H9 (cell line): ENCODE results near the gene VARS1. TPM values are rescaled to one million over a fixed set of nuclear protein-coding genes. Genes with fewer than 3 reads are reported as not detected.
A peak's percentile ranks its signal among the peaks of the same experiment; 100 is the strongest.
"Not testable (repeated sequence)": the region's sequence is repeated elsewhere in the genome, so short reads cannot be mapped to it uniquely, and the experiment has no call there.

Experiments used
- DNase-seq: peaks from one replicate; pipeline ENCODE4 v3.0.0-alpha.2; 2017
- H2AFZ ChIP-seq: one replicate; pipeline ENCODE4 v1.6.1; 2013; ENCODE audit warnings: mild to moderate bottlenecking, low read length, control low read depth, moderate library complexity
- H2AK5ac ChIP-seq: 2 replicates; pipeline ENCODE4 v1.6.1; 2013; ENCODE audit warnings: low read length, control low read depth, mixed read lengths; ENCODE audit not compliant: insufficient read length
- H2BK120ac ChIP-seq: one replicate; pipeline ENCODE4 v1.6.1; 2013; ENCODE audit warnings: low read depth, mild to moderate bottlenecking, low read length, control low read depth, inconsistent platforms; ENCODE audit not compliant: poor library complexity, severe bottlenecking
- H2BK12ac ChIP-seq: 2 replicates; pipeline ENCODE4 v1.6.1; 2013; ENCODE audit warnings: low read length, control low read depth, mixed read lengths, low read depth; ENCODE audit not compliant: insufficient read length
- H2BK15ac ChIP-seq: 2 replicates; pipeline ENCODE4 v1.6.1; 2013; ENCODE audit warnings: low read depth, low read length, control low read depth
- H2BK20ac ChIP-seq: one replicate; pipeline ENCODE4 v1.6.1; 2013; ENCODE audit warnings: low read depth, mild to moderate bottlenecking, low read length, control low read depth, inconsistent platforms; ENCODE audit not compliant: poor library complexity, severe bottlenecking
- H2BK5ac ChIP-seq: 2 replicates; pipeline ENCODE4 v1.6.1; 2013; ENCODE audit warnings: low read length, control low read depth, mixed read lengths; ENCODE audit not compliant: insufficient read length
- H3K14ac ChIP-seq: 2 replicates; pipeline ENCODE4 v1.6.1; 2013; ENCODE audit warnings: low read length, control low read depth; ENCODE audit not compliant: insufficient read depth
- H3K18ac ChIP-seq: 2 replicates; pipeline ENCODE4 v1.6.1; 2013; ENCODE audit warnings: low read depth, mild to moderate bottlenecking, mixed read lengths, low read length, control low read depth; ENCODE audit not compliant: insufficient read length
- H3K23ac ChIP-seq: 2 replicates; pipeline ENCODE4 v1.6.1; 2013; ENCODE audit warnings: low read length, control low read depth, mixed read lengths, low read depth; ENCODE audit not compliant: insufficient read length
- H3K23me2 ChIP-seq: 2 replicates; pipeline ENCODE4 v1.6.1; 2013; ENCODE audit warnings: low read depth, mild to moderate bottlenecking, mixed read lengths, low read length, control low read depth; ENCODE audit not compliant: insufficient read length, poor library complexity, severe bottlenecking
- H3K27ac ChIP-seq: 2 replicates; pipeline ENCODE4 v1.5.1; 2013; ENCODE audit warnings: low read length, control low read depth, mixed read lengths, low read depth; ENCODE audit not compliant: insufficient read length
- H3K27me3 ChIP-seq: 2 replicates; pipeline ENCODE4 v1.6.1; 2013; ENCODE audit warnings: low read length, control low read depth, inconsistent platforms; ENCODE audit not compliant: insufficient read depth
- H3K4ac ChIP-seq: 2 replicates; pipeline ENCODE4 v1.6.1; 2013; ENCODE audit warnings: low read depth, mild to moderate bottlenecking, control low read depth, inconsistent platforms, low read length, moderate library complexity
- H3K4me1 ChIP-seq: 2 replicates; pipeline ENCODE4 v1.6.1; 2013; ENCODE audit warnings: low read length, control low read depth, inconsistent platforms; ENCODE audit not compliant: insufficient read depth
- H3K4me2 ChIP-seq: 2 replicates; pipeline ENCODE4 v1.6.1; 2013; ENCODE audit warnings: low read length, control low read depth, mixed read lengths; ENCODE audit not compliant: insufficient read length, insufficient read depth
- H3K56ac ChIP-seq: 2 replicates; pipeline ENCODE4 v1.6.1; 2013; ENCODE audit warnings: low read depth, mild to moderate bottlenecking, mixed read lengths, low read length, control low read depth; ENCODE audit not compliant: insufficient read length
- H3K79me1 ChIP-seq: 2 replicates; pipeline ENCODE4 v1.6.1; 2013; ENCODE audit warnings: low read depth, mild to moderate bottlenecking, moderate library complexity, low read length, control low read depth, inconsistent platforms; ENCODE audit not compliant: insufficient read depth, poor library complexity, severe bottlenecking
- H3K79me2 ChIP-seq: 2 replicates; pipeline ENCODE4 v1.6.1; 2013; ENCODE audit warnings: low read length, control low read depth, inconsistent platforms; ENCODE audit not compliant: insufficient read depth
- H3K9ac ChIP-seq: 2 replicates; pipeline ENCODE4 v1.6.1; 2013; ENCODE audit warnings: low read length, control low read depth, mixed read lengths; ENCODE audit not compliant: insufficient read length; ENCODE audit errors: extremely low read depth
- H3K9me3 ChIP-seq: one replicate; pipeline ENCODE4 v1.6.1; 2013; ENCODE audit warnings: low read depth, low read length, inconsistent platforms; ENCODE audit not compliant: control insufficient read depth
- H3T11ph ChIP-seq: one replicate; pipeline ENCODE4 v1.6.1; 2013; ENCODE audit warnings: mild to moderate bottlenecking, low read length, control low read depth, inconsistent platforms
- H4K20me1 ChIP-seq: one replicate; pipeline ENCODE4 v1.6.1; 2013; ENCODE audit not compliant: control insufficient read depth, insufficient read length, insufficient read depth
- H4K5ac ChIP-seq: 2 replicates; pipeline ENCODE4 v1.6.1; 2013; ENCODE audit warnings: low read depth, mild to moderate bottlenecking, mixed read lengths, low read length, control low read depth; ENCODE audit not compliant: insufficient read length
- H4K8ac ChIP-seq: replicated peaks from 2 replicates; pipeline ENCODE4 v1.6.1; 2013; ENCODE audit warnings: low read length, control low read depth, mixed read lengths, low read depth; ENCODE audit not compliant: insufficient read length
- H4K91ac ChIP-seq: 2 replicates; pipeline ENCODE4 v1.6.1; 2013; ENCODE audit warnings: low read depth, mild to moderate bottlenecking, moderate library complexity, mixed read lengths, low read length, control low read depth; ENCODE audit not compliant: insufficient read length
- H3K27ac Mint-ChIP-seq, 3 experiments: 2 replicates in 2 of 3; 3 replicates in 1 of 3; pipeline ENCODE4 v1.8.0; 2020 to 2021; ENCODE audit warnings: mixed read lengths in 3 of 3, mild to moderate bottlenecking in 1 of 3, moderate library complexity in 1 of 3
- H3K27me3 Mint-ChIP-seq: 2 replicates; pipeline ENCODE4 v1.8.0; 2021; ENCODE audit warnings: low read depth, mild to moderate bottlenecking, moderate library complexity, mixed read lengths
- H3K36me3 Mint-ChIP-seq, 3 experiments: 2 replicates in 2 of 3; 3 replicates in 1 of 3; pipeline ENCODE4 v1.8.0; 2020 to 2021; ENCODE audit warnings: low read depth in 3 of 3, mixed read lengths in 3 of 3; ENCODE audit not compliant: insufficient read depth in 1 of 3
- H3K4me1 Mint-ChIP-seq, 2 experiments: 2 replicates each; pipeline ENCODE4 v1.8.0; 2020; ENCODE audit warnings: mixed read lengths in 2 of 2
- H3K4me3 Mint-ChIP-seq, 2 experiments: 2 replicates in 1 of 2; 3 replicates in 1 of 2; pipeline ENCODE4 v1.8.0; 2020 to 2021; ENCODE audit warnings: mild to moderate bottlenecking in 2 of 2, mixed read lengths in 2 of 2, moderate library complexity in 1 of 2
- H3K9me3 Mint-ChIP-seq, 2 experiments: 2 replicates in 1 of 2; 3 replicates in 1 of 2; pipeline ENCODE4 v1.8.0; 2020; ENCODE audit warnings: mild to moderate bottlenecking in 2 of 2, mixed read lengths in 2 of 2, moderate library complexity in 1 of 2
- WGBS: extraction: QIAGEN DNeasy Blood & Tissue Kit; methylation state at CpG from one replicate; pipeline ENCODE4 v1.1.7; 2013; ENCODE audit warnings: missing lambda C conversion rate, low lambda C conversion rate, mixed read lengths; ENCODE audit not compliant: insufficient read length; ENCODE audit errors: extremely low coverage; 5-methylcytosine and 5-hydroxymethylcytosine counted together
- total RNA-seq: library from RNA; stranded (reverse); gene quantifications from 2 replicates; pipeline ENCODE4 v1.2.1, GENCODE V29; 2021
- TF ChIP-seq, protein P1 (sequence below): fragments of 200-600 bp; sonication (generic); conservative IDR thresholded peaks from 3 replicates; pipeline ENCODE4 v1.8.0; 2021; ENCODE audit warnings: antibody characterized with exemption, mild to moderate bottlenecking

VARS1 gene
- total RNA-seq, 1 experiment from 2014 or later, result 154 TPM

DNA sequence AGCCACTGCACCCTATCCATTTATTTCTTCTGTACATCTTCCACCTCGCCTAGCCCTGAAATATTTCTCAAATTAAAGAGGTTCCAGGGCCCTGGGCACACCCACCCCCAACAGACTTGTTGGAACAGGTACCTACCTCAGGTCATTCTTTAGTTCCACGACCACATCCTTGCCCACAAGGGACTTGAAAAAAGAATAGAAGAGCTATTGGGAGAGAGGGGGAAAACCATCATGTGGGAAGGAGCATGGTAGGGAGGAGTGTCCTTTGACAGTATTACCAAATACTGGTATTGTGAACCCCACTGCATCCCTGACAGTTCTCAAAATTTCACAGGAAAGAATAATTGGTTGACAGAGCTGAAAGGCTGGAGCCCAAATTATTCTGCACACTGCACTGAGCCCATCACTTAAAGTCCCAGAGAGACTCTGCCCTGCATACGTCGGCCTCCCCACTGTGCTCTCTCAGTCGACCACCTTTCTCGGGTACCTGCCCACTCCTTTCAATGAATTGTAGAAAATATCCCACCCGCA is 10.5 kb upstream of the VARS1 start:
- no peak overlapping the region for H2AFZ ChIP-seq
- Mint-ChIP-seq H3K4me3 (peak overlapping the region; percentile 97), H3K4me1 (peaks cover 3 to 11% of the 10 kb centered on the region in 2 experiments; a peak in 3 of 4 replicates), H3K27me3 (no peaks in the 10 kb centered on the region), H3K9me3 (no peaks in the 10 kb centered on the region), H3K36me3 (peaks cover 6 to 37% (median 29%) of the 10 kb centered on the region in 3 experiments; a peak in 6 of 7 replicates), H3K27ac (peak overlapping the region; percentile 94 to 98 (median 94))
- no peak overlapping the region for H2AK5ac ChIP-seq
- no peaks in the 10 kb centered on the region for H3K27me3 ChIP-seq
- H3K14ac ChIP-seq, result peak overlapping the region; percentile 49; the same call in 1 of the 2 replicates
- no peak overlapping the region for H3T11ph ChIP-seq
- peak overlapping the region; percentile 18 for H3K27ac ChIP-seq
- H4K5ac ChIP-seq, result no peak overlapping the region
- H3K9ac ChIP-seq, result peak overlapping the region; percentile 90
- H3K4me2 ChIP-seq, result peak overlapping the region; percentile 82
- no peak overlapping the region for H2BK15ac ChIP-seq
- H4K8ac ChIP-seq, result no peak overlapping the region
- H3K56ac ChIP-seq, result no peak overlapping the region
- peaks cover 7% of the 10 kb centered on the region for H3K23me2 ChIP-seq
- no peak for DNase-seq
- H3K79me2 ChIP-seq, result peaks cover 4% of the 10 kb centered on the region; the same call in 1 of the 2 replicates
- H3K79me1 ChIP-seq, result peaks cover 10% of the 10 kb centered on the region
- peak overlapping the region; percentile 71 for H3K18ac ChIP-seq
- H3K4ac ChIP-seq, result no peak overlapping the region; the same call in 1 of the 2 replicates
- no peak overlapping the region for H2BK5ac ChIP-seq
- no peak overlapping the region for H2BK120ac ChIP-seq
- no peak overlapping the region for H4K91ac ChIP-seq
- TF ChIP-seq, protein P1, sequence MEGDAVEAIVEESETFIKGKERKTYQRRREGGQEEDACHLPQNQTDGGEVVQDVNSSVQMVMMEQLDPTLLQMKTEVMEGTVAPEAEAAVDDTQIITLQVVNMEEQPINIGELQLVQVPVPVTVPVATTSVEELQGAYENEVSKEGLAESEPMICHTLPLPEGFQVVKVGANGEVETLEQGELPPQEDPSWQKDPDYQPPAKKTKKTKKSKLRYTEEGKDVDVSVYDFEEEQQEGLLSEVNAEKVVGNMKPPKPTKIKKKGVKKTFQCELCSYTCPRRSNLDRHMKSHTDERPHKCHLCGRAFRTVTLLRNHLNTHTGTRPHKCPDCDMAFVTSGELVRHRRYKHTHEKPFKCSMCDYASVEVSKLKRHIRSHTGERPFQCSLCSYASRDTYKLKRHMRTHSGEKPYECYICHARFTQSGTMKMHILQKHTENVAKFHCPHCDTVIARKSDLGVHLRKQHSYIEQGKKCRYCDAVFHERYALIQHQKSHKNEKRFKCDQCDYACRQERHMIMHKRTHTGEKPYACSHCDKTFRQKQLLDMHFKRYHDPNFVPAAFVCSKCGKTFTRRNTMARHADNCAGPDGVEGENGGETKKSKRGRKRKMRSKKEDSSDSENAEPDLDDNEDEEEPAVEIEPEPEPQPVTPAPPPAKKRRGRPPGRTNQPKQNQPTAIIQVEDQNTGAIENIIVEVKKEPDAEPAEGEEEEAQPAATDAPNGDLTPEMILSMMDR, result no peak
- H2BK20ac ChIP-seq, result no peak overlapping the region
- no peak overlapping the region for H3K23ac ChIP-seq
- no peaks in the 10 kb centered on the region for H3K9me3 ChIP-seq
- no peaks in the 10 kb centered on the region for H3K4me1 ChIP-seq
- no peaks in the 10 kb centered on the region for H4K20me1 ChIP-seq
- no peak overlapping the region for H2BK12ac ChIP-seq
- WGBS, result no CpG with 5 or more reads among the region's 7 CpGs

DNA sequence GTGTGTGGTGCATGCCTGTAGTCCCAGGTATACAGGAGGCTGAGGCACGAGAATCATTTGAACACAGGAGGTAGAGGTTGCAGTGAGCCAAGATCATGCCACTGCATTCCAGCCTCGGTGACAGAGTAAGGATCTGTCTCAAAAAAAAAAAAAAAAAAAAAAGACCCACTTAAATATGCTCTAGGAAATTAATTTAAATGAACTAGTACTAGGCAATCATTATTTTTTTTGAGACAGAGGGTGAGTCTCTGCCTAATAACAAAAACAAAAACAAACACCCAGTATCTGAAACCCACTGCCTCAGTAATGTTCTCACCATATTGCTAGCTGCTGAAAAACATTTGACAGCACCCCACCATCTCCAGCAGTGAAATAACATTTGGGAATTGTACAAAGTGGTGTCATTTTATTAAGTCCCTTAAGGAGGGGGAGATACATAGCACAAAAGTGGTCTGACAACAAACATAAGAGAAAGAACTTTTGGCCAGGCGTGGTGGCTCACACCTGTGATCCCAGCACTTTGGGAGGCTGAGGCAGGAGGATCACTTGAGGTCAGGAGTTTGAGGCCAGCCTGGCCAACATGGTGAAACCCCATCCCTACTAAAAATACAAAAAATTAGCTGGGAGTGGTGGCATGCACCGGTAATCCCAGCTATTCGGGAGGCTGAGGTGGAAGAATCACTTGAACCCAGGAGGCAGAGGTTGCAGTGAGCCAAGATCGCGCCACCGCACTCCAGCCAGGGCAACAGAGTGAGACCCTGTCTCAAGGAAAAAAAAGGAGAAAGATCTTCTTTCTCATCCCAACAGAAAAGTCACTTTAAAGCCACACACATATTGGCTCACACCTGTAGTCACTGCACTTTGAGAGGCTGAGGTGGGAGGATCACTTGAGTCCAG is 5.7 kb upstream of the VARS1 start:
- not testable (repeated sequence) for H3K23ac ChIP-seq, H3K9ac ChIP-seq, H2BK12ac ChIP-seq, H3K4ac ChIP-seq, H3K9me3 Mint-ChIP-seq, H3K27ac ChIP-seq, H3K4me1 ChIP-seq, H3K4me1 Mint-ChIP-seq, H3K27ac Mint-ChIP-seq, H2BK20ac ChIP-seq, H2AFZ ChIP-seq, H3K9me3 ChIP-seq, H3K27me3 ChIP-seq, H3K79me1 ChIP-seq, H3K23me2 ChIP-seq, H3T11ph ChIP-seq, H3K56ac ChIP-seq, DNase-seq, H4K20me1 ChIP-seq, H2BK15ac ChIP-seq, H3K18ac ChIP-seq, H4K5ac ChIP-seq, H4K91ac ChIP-seq, H3K79me2 ChIP-seq, H3K14ac ChIP-seq, H2BK5ac ChIP-seq, H2AK5ac ChIP-seq, H3K27me3 Mint-ChIP-seq, H4K8ac ChIP-seq, H2BK120ac ChIP-seq, H3K4me2 ChIP-seq
- 0 out of 5 replicates have a peak overlapping the region, but pooled peaks of 1 of the 2 experiments have one; percentile 5 for H3K4me3 Mint-ChIP-seq
- H3K36me3 Mint-ChIP-seq, result peaks cover 6 to 56% (median 42%) of the 10 kb centered on the region in 3 experiments; a peak in 6 of 7 replicates
- WGBS, result no CpG with 5 or more reads among the region's 8 CpGs
